GM18505 (cell line): ENCODE measurements around the gene PKMYT1.
A peak's percentile ranks its signal among the peaks of the same experiment; 100 is the strongest.

Experiments used
- ATAC-seq: cut with Tn5 transposase; IDR thresholded peaks from one replicate; pipeline ENCODE4 v1.9.1; 2021; ENCODE audit not compliant: unreplicated experiment
- POLR2A ChIP-seq: IDR thresholded peaks from 4 replicates; pipeline ENCODE4 v1.6.1; 2011; ENCODE audit warnings: borderline replicate concordance; ENCODE audit not compliant: insufficient read depth, insufficient read length; ENCODE audit errors: extremely low read depth

PKMYT1 gene

DNA sequence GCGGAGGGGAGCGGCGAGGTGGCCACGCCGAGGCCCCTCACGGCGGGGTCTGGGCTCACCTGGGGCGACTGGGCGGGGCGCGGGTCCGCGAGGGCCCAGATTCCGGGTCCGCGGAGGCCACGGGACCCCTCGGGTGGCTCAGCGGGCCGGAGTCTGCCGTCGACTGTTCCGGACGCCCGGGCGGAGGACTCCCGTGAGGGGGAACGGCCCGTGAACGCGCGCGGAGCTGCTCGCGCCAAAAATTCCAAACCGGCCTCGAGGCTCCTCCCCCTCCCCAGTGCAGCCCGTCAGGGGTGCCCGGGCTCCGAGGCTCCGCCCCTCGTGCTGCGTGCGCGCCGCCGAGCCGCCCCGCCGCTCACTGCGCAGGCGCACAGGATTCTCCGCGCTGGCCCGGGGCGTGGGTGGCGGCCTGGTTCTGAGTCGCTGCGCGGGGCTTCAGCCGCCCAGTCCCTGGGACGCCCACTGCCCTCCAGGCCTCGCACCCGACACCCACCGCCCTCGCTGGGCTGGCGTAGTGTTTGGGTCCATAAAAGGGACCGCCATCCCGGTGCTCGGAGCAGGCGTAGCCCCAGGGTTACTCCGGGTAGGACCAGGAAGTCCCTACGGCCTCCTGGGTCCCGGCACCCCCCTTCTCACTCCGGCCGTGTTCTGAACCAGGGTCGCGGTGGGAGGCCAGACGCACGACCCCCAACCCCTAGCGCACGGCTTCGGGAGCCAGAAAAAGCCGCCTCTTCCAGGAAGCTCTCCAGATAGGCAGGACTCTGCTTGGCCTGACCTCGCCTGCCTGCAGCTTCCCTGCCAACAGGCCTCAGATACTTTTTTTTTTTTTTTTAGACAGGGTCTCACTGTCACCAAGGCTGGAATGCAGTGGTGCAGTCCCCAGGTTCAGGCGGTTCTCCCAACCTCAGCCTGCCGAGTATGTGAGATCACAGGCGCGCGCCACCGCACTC is at the start of gene PKMYT1:
Gene PKMYT1, minus strand, starts transcription at position 220 of the 950 bp plus-strand sequence. CDS start 789 bp downstream, outside the sequence.
- peak; percentile 62 for ATAC-seq
- TF ChIP-seq POLR2A = peak; percentile 95

DNA sequence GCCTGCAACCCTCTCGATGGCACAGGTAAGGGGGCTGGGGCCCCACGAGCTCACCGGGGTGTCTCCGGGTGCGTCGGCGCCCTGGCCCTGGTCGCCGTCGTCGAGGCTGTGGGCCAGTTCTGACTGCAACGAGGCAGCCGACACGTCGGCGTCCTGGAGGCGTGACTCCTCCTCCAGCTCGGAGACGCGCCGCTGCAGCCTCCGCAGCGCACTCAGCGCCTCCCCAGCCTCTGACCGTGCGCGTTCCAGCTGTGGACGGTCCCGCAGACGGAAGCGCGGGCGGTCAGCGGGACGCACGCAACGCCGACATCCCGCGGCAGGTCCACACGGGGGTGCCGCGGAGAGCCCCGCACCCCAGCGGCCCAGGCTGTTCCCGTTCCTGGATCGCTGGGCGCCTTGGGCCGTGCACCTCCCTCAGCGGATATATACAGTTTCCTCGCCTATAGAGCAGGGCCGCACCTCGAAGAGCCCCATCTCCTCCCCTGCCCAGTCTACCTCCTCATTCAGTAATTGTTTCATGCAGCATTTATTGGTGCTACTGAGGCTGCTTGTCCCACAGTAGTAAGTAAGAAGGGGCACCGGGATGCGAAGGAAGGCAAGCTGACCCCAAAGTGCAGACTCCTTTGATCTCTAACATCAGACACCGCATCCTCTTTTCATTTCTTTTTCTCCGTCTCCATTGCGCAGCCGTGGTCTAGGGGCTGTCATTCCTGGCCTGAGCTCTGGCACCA is 49.4 kb upstream of the PKMYT1 start:
- no peak for TF ChIP-seq POLR2A
- no peak for ATAC-seq

DNA sequence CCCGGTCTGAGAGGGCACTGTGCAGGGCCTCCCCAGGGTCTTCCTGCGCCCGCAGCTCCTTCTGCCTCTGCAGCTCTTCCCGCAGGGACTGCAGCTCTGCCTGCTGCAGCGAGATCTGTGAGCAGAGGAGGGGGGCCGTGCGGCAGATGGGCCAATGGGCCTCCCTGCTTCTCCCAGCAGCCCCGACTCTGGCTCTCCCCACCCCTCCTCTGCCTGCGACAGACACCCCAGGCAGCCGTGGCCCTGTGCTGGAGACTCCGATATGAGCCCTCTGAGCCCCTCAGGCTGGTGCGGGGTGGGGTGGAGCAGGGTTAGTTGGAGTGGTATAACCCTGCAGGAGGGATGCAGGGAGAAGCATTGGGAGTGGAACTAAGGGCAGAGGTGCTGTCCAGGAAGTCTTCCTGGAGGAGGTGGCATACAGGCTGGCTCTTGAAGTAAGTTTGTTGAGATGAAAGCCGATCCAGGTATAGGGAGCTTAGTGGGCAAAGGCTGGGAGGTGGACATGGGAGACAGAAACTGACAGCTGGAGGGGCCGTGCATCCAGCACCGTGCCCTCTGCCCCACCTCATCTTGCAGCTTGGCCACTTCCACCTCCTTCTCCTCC is 48.6 kb upstream of the PKMYT1 start:
- ATAC-seq = no peak
- no peak for TF ChIP-seq POLR2A

DNA sequence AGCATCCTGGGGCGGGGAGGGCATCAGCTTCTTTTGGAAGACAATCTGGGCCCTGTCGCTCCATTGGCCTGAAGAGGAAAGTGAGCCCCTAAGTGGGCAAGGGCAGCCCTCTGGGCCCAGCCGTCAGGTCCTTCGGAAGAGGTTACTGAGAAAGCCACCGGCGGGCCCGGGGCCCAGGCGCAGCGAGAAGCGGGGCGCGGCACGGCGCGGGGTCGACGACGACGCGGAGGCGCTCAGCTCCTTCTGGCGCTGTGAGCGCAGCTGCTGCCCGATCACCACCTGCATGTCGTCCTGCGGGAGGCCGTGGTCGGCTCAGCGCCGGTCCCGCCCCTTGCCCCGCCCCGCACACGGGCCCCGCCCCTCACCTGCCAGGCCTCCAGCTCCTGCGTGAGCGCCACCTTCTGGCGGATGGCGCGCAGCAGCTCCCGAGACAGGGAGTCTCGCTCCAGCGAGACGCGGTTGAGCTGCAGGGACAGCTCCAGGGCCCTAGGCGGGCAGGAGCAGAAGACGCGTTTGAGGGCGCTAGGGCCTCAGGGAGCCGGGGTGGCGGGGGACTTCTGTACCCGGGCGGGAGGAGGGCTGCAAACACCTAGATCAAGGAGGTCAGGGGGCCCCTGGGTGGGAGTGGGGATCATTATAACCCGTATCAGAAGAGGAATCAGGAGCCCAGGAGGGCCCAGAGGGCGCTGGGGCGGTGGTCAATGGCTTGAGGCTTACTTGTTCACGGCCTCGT is 47.9 kb upstream of the PKMYT1 start:
- peak; percentile 29 for ATAC-seq
- TF ChIP-seq POLR2A = no peak

DNA sequence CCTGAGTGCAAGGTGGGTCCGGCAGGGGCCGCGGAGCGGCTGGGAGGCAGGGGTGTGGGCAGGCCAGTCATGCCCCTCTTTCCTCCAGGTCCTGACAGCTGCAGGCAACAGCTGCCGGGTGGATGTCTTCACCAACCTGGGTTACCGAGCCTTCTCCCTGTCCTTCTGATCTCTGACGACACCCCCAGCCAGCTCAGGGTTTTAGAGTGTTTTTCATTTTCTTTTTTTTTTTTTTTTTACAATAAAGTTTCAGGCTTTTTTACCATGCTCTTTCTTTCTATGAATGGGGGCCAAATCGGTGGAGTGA is 47.2 kb upstream of the PKMYT1 start:
- no peak for ATAC-seq
- TF ChIP-seq POLR2A = no peak

DNA sequence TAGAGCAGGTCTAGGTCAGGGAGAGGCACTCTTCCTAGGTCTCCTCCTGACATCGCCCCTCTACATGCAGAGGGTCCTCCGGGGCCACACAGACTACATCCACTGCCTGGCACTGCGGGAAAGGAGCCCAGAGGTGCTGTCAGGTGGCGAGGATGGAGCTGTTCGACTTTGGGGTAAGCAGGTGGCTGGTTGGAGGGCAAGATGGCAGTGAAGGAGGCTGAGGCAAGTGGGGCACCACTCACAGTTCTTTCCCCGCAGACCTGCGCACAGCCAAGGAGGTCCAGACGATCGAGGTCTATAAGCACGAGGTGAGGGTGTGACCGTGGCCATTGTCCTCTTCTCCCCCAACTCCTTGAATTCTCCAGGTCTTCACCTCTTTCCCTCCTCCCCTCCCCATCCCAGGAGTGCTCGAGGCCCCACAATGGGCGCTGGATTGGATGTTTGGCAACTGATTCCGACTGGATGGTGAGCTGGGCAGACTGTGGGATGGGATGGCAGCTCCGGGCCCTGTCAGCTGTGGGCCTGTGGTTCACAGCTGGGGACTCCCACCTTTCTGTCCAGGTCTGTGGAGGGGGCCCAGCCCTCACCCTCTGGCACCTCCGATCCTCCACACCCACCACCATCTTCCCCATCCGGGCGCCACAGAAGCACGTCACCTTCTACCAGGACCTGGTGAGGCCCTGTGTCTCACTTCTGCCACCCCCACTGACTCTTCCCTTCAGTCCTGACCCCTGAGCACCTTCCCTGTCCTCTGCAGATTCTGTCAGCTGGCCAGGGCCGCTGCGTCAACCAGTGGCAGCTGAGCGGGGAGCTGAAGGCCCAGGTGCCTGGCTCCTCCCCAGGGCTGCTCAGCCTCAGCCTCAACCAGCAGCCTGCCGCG is 46.6 kb upstream of the PKMYT1 start:
- no peak for ATAC-seq
- TF ChIP-seq POLR2A = no peak

DNA sequence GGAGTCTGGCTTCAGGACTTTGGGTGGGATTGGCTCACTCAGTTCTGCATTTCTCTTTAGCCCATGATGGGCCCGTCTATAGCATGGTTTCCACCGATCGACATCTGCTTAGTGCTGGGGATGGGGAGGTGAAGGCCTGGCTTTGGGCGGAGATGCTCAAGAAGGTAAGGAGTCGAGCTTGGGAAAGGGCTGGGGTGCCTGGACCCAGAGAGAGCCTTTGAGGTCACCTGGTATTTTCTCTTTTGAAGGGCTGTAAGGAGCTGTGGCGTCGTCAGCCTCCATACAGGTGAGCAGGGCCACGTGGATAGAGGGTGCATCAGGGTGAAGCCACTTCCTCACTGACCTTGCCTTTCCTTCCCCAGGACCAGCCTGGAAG is 45.7 kb upstream of the PKMYT1 start:
- no peak for TF ChIP-seq POLR2A
- ATAC-seq = no peak

DNA sequence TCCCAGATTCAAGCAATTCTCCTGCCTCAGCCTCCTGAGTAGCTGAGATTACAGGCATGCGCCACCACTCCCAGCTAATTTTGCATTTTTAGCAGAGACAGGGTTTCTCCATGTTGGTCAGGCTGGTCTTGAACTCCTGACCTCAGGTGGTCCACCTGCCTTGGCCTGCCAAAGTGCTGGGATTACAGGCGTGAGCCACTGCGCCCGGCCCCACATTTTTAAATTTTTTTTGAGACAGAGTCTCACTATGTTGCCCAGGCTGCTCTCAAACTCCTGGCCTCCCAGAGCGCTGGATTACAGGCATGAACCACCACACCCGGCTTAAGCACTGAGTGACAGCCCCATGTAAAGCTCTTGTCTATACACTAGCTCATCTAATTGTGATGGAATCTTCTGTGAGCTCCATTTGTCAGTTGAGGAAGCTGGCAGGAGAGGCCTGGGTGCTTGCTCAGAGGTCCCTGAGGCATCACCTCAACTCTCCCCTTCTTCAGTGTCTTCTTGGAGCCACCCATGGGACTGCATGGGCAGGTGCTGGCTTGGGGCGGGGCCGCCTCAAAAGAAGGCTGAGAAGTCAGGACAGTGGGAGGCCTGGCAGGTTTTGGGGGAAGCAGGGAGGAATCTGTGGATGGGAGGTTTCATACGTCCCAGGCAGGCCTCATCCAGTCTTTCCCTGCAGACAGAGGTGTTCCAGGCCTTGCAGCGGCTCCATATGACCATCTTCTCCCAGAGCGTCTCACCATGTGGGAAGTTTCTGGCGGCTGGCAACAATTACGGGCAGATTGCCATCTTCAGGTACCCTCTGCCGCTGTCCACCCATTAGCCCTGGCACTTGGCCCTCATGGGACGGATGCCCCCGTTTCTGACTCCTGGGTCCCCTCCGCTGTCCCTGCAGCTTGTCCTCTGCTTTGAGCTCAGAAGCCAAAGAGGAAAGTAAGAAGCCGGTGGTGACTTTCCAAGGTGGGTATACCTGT is 45.1 kb upstream of the PKMYT1 start:
- no peak for ATAC-seq
- no peak for TF ChIP-seq POLR2A

DNA sequence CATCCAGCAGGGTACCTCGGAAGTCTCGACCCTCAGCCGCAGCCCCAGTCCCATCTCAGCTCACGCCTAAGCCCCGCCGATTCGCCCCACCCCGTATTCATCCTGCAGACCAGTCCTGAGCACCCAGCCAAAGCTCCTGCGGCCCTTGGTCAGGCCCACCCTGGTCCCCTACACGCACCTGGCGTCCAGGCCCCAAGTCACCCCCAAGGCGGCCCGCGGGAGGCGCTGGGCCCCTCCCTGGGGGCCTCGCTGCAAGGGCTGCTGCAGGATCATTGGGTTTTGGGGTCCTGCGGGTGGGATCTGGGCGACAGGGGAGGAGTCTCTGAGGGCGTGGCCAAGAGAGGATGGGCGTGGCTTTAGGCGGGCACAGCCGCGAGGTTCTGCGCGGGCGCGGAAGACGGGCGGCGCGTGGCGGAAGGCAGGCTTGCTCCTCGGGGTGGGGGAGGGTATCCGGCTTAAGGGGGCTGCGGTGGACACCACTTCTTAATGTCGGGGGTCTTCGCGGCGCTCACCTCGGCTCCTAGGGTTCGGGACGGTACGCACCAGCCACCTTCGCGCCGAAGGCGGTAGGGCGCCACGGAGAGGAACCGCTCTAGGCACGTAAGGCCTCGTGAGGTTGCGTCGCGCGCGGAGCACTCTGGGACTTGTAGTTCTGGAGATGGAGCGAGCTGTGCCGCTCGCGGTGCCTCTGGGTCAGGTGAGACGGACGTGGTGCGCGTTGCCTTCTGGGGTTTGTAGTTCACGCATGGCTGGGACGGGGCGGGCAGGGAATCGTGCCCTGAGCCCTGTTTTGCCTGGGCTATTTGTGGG is 43.6 kb upstream of the PKMYT1 start, which contains the start of the genes HCFC1R1 and THOC6:
Gene HCFC1R1, minus strand, starts transcription at position 274 of the 810 bp plus-strand sequence. Its CDS starts 1 bp downstream, at position 273.
Gene THOC6, plus strand, starts transcription at position 367 of the 810 bp plus-strand sequence. Its CDS starts 292 bp downstream, at position 659.
- TF ChIP-seq POLR2A = peak; percentile 86

DNA sequence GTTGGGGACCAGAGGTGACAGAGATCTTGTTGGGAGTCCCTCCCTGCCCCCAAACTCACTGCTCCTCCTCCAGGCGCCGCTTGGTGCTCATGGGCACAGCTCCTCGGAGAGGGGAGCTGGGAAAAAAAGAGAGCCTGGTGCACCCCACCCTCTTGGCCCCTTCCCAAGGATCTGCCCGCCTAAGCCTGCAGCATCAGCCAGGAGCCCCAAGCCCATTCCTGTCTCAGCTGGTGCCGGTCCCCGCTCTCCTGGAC is 43.1 kb upstream of the PKMYT1 start:
- no peak for TF ChIP-seq POLR2A
- peak; percentile 0 for ATAC-seq

More for the DNA sequence above, 43.6 kb upstream of the PKMYT1 start, which contains the start of the genes HCFC1R1 and THOC6:
- ATAC-seq = peak; percentile 68
